HL-60 (cell line): ENCODE measurements around the gene EFTUD2.

Experiments used
- DNase-seq, 2 experiments: peaks; one replicate each; pipeline ENCODE4 v3.0.0-alpha.2; 2010 to 2020; ENCODE audit warnings: low read depth in 1 of 2, low spot score in 1 of 2
- H3K27ac ChIP-seq: fragments of 250-450 bp; sonication (Bioruptor Pico); replicated peaks from 2 replicates; pipeline ENCODE4 v1.5.1; 2020; ENCODE audit warnings: mild to moderate bottlenecking, moderate library complexity
- H3K27me3 ChIP-seq: fragments of 250-450 bp; sonication (Bioruptor Pico); 2 replicates; pipeline ENCODE4 v1.5.1; 2021; ENCODE audit warnings: mild to moderate bottlenecking, moderate library complexity; ENCODE audit not compliant: insufficient read depth, poor library complexity, severe bottlenecking
- H3K4me3 ChIP-seq: replicated peaks from 2 replicates; pipeline ENCODE4 v1.5.1; 2011; ENCODE audit warnings: mild to moderate bottlenecking, control low read depth, low read length; ENCODE audit not compliant: insufficient read depth
- CTCF ChIP-seq: IDR thresholded peaks from one replicate; pipeline ENCODE4 v1.5.1; 2011; ENCODE audit warnings: low read length, control low read depth, inconsistent platforms; ENCODE audit not compliant: insufficient read depth
- GABPA ChIP-seq: IDR thresholded peaks from 2 replicates; pipeline ENCODE4 v1.6.1; 2012; ENCODE audit warnings: low read depth
- POLR2AphosphoS5 ChIP-seq: IDR thresholded peaks from 2 replicates; pipeline ENCODE4 v1.6.1; 2012; ENCODE audit warnings: low read depth
- SPI1 ChIP-seq: IDR thresholded peaks from 2 replicates; pipeline ENCODE4 v1.6.1; 2012; ENCODE audit warnings: low read depth, mild to moderate bottlenecking, borderline replicate concordance
- TF ChIP-seq, protein P1 (sequence below): IDR thresholded peaks from 2 replicates; pipeline ENCODE4 v1.6.1; 2012; ENCODE audit warnings: low read depth; ENCODE audit not compliant: insufficient replicate concordance

The EFTUD2 gene

GRCh38 chr17:44877121-44877520 lies 22.1 kb downstream of the EFTUD2 start:
- DNase-seq: no peak
- Histone ChIP-seq H3K27ac (no peak overlapping the region), H3K27me3 (no peaks in the 10 kb centered on the region), H3K4me3 (no peak overlapping the region)
- TF ChIP-seq, protein P1, sequence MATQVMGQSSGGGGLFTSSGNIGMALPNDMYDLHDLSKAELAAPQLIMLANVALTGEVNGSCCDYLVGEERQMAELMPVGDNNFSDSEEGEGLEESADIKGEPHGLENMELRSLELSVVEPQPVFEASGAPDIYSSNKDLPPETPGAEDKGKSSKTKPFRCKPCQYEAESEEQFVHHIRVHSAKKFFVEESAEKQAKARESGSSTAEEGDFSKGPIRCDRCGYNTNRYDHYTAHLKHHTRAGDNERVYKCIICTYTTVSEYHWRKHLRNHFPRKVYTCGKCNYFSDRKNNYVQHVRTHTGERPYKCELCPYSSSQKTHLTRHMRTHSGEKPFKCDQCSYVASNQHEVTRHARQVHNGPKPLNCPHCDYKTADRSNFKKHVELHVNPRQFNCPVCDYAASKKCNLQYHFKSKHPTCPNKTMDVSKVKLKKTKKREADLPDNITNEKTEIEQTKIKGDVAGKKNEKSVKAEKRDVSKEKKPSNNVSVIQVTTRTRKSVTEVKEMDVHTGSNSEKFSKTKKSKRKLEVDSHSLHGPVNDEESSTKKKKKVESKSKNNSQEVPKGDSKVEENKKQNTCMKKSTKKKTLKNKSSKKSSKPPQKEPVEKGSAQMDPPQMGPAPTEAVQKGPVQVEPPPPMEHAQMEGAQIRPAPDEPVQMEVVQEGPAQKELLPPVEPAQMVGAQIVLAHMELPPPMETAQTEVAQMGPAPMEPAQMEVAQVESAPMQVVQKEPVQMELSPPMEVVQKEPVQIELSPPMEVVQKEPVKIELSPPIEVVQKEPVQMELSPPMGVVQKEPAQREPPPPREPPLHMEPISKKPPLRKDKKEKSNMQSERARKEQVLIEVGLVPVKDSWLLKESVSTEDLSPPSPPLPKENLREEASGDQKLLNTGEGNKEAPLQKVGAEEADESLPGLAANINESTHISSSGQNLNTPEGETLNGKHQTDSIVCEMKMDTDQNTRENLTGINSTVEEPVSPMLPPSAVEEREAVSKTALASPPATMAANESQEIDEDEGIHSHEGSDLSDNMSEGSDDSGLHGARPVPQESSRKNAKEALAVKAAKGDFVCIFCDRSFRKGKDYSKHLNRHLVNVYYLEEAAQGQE: no peak
- TF ChIP-seq SPI1 (no peak), CTCF (no peak), POLR2AphosphoS5 (no peak), GABPA (no peak)

DNA sequence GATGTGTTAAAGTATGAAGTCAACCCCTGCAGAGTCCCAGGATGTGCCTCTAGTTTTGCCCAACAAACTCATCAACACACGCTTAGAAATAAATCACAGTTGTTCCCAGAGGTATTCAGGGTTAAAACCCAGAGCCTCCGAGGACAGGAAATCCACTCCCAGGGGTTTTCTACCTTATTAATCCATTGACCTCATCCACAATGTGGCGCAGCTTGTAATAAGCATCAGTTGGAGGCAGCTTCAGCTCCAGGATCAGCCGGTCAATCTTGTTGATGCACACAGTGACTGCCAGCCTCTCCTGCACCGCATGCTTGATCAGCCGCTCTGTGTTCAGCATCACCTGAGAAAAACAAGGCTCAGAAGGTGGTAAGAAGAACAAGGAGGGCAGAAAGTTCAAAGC lies 23.5 kb downstream of the EFTUD2 start:
- H3K27me3 ChIP-seq: no peaks in the 10 kb centered on the region
- no peak overlapping the region for H3K27ac ChIP-seq
- no peak overlapping the region for H3K4me3 ChIP-seq
- TF ChIP-seq POLR2AphosphoS5 (no peak), GABPA (no peak), SPI1 (no peak), CTCF (no peak)
- TF ChIP-seq, protein P1: no peak
- DNase-seq: no peak

- H3K27me3 ChIP-seq: no peaks in the 10 kb centered on the region
- H3K4me3 ChIP-seq: no peak overlapping the region
- DNase-seq: no peak
- no peak for TF ChIP-seq SPI1
- TF ChIP-seq, protein P1: no peak
- no peak for TF ChIP-seq GABPA
- H3K27ac ChIP-seq: no peak overlapping the region
Observed at GRCh38 chr17:44872131-44872768, 27.0 kb downstream of the EFTUD2 start.
